Kidney (tissue), 14 donors: ENCODE results near the gene WWOX. TPM values are rescaled to one million over a fixed set of nuclear protein-coding genes. Genes with fewer than 3 reads are reported as not detected.

Source experiments
- DNase-seq, 5 donors: peaks; one replicate each; pipeline ENCODE4 v3.0.0-alpha.2; 2013 to 2020
- FAIRE-seq: peaks from 2 replicates; lab custom pipeline; 2012; peaks lifted over from hg19 to GRCh38; lab: Jason Lieb, UNC
- H3K27ac ChIP-seq, 2 donors: one replicate each; pipeline ENCODE4 v1.7.0; 2013; ENCODE audit warnings: low read depth in 2 of 2, low read length in 2 of 2, inconsistent platforms in 1 of 2
- H3K27me3 ChIP-seq: one replicate; pipeline ENCODE4 v1.7.1; 2013; ENCODE audit warnings: low read length, inconsistent platforms; ENCODE audit not compliant: control insufficient read depth, insufficient read depth
- H3K36me3 ChIP-seq, 3 donors: one replicate each; pipeline versions ENCODE4 v1.7.0 to v1.7.1; 2013; ENCODE audit warnings: low read length in 3 of 3, control low read depth in 1 of 3, inconsistent platforms in 1 of 3; ENCODE audit not compliant: insufficient read depth in 3 of 3, control insufficient read depth in 2 of 3
- H3K4me1 ChIP-seq, 3 donors: one replicate each; pipeline versions ENCODE4 v1.7.0 to v1.7.1; 2013; ENCODE audit warnings: low read length in 3 of 3, inconsistent platforms in 1 of 3, low read depth in 1 of 3; ENCODE audit not compliant: control insufficient read depth in 2 of 3, insufficient read depth in 2 of 3
- H3K4me3 ChIP-seq, 3 donors: one replicate each; pipeline versions ENCODE4 v1.7.0 to v1.8.1; 2013; ENCODE audit warnings: low read length in 3 of 3, control low read depth in 1 of 3, inconsistent platforms in 1 of 3
- H3K9ac ChIP-seq, 3 donors: one replicate each; pipeline versions ENCODE4 v1.7.0 to v1.7.1; 2013; ENCODE audit warnings: low read length in 3 of 3, control low read depth in 1 of 3, inconsistent platforms in 1 of 3
- H3K9me3 ChIP-seq, 3 donors: one replicate each; pipeline versions ENCODE4 v1.7.0 to v1.7.1; 2013; ENCODE audit warnings: low read length in 3 of 3, control low read depth in 1 of 3, inconsistent platforms in 1 of 3; ENCODE audit not compliant: control insufficient read depth in 2 of 3, insufficient read depth in 1 of 3
- CTCF ChIP-seq: IDR thresholded peaks from 3 replicates; pipeline ENCODE4 v1.5.1; 2012; ENCODE audit warnings: mild to moderate bottlenecking, moderate library complexity, borderline replicate concordance; ENCODE audit not compliant: insufficient read depth; ENCODE audit errors: extremely low read depth
- intact Hi-C: fragments of 100-400 bp; cut with DNase I; formaldehyde crosslinking; loops from one replicate; pipeline ENCODE4 v1.11.1; 2022
- polyA plus RNA-seq: library from polyadenylated mRNA; stranded (reverse); fragments of 350-450 nt; fragmentation: Illumina TruSeq; extraction: RNeasy Lipid Tissue Mini Kit (QIAGEN cat#74804); gene quantifications from one replicate; pipeline ENCODE4 v1.2.3, GENCODE V29; 2014; ENCODE audit warnings: low read depth, low replicate concordance; ENCODE audit not compliant: insufficient read depth
- total RNA-seq: library from RNA; stranded (reverse); fragmentation: NEBNext Ultra II Directional; extraction: Animal tissue kit (Norgen Biotek cat#: 25700); gene quantifications from one replicate; pipeline ENCODE4 v1.2.1, GENCODE V29; 2021
- donor health status: control.
- donor health status: control.
- donor health status: control.
- donor health status: control.
- donor health status: control.
- donor health status: DM: yes; HTN: yes; CAD: no.
- donor health status: Normal renal cell carcinoma (clear cell type).

Gene WWOX
- total and polyA plus RNA-seq, 2 donors from 2014 or later: 22.5 to 30.3 TPM

DNA sequence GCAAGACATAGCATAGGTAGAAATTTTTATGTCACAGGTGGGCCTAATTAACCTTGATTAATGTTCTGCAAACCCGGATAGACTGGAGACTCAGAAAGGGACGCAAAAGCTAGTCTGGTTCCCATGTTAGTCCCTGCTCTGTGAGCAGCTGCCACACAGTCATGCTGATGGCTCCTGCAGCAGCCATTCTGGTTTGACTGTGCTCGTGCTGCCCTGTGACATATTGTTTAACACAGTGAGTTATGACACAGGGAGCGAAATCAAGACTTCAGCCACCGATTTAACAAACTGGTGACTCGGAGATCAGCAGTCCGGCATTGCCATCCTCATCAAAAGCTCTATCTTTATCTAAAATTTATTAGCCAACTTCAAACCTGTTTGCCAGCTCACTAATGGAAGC lies 169.8 kb downstream of the WWOX start:
- Histone ChIP-seq H3K9me3 (peaks cover 0 to 4% (median 0%) of the 10 kb centered on the region in 3 donors), H3K27ac (no peak overlapping the region), H3K9ac (no peak overlapping the region), H3K4me1 (no peaks in the 10 kb centered on the region), H3K36me3 (peaks cover 0 to 3% (median 0%) of the 10 kb centered on the region in 3 donors), H3K4me3 (no peak overlapping the region), H3K27me3 (no peaks in the 10 kb centered on the region)
- FAIRE-seq (no peak), DNase-seq (no peak)
- no peak for TF ChIP-seq CTCF
- intact Hi-C loops: no loop called here

- no peak overlapping the region for H3K9ac ChIP-seq
- H3K27me3 ChIP-seq: no peaks in the 10 kb centered on the region
- no peak overlapping the region for H3K27ac ChIP-seq
- H3K4me3 ChIP-seq: no peak overlapping the region
- H3K4me1 ChIP-seq: no peaks in the 10 kb centered on the region
- TF ChIP-seq CTCF: no peak
- no peaks in the 10 kb centered on the region for H3K9me3 ChIP-seq
- DNase-seq: no peak
- FAIRE-seq: no peak
- intact Hi-C loops: no loop called here
- no peaks in the 10 kb centered on the region for H3K36me3 ChIP-seq
Measured at GRCh38 chr16:78271981-78272380, 172.5 kb downstream of the WWOX start.

GRCh38 chr16:78274771-78275170 lies 175.3 kb downstream of the WWOX start:
- intact Hi-C loops: no loop called here
- Histone ChIP-seq H3K36me3 (no peaks in the 10 kb centered on the region), H3K9me3 (no peaks in the 10 kb centered on the region), H3K4me1 (peaks cover 0 to 3% (median 0%) of the 10 kb centered on the region in 3 donors), H3K4me3 (no peak overlapping the region), H3K9ac (no peak overlapping the region), H3K27ac (no peak overlapping the region), H3K27me3 (no peaks in the 10 kb centered on the region)
- TF ChIP-seq CTCF: no peak
- FAIRE-seq (no peak), DNase-seq (no peak)

- H3K9ac ChIP-seq: no peak overlapping the region
- H3K27ac ChIP-seq: no peak overlapping the region
- intact Hi-C loops: no loop called here
- H3K4me1 ChIP-seq: peaks cover 0 to 3% (median 0%) of the 10 kb centered on the region in 3 donors
- no peaks in the 10 kb centered on the region for H3K27me3 ChIP-seq
- DNase-seq: no peak
- no peak overlapping the region for H3K4me3 ChIP-seq
- no peak for TF ChIP-seq CTCF
- H3K36me3 ChIP-seq: no peaks in the 10 kb centered on the region
- H3K9me3 ChIP-seq: no peaks in the 10 kb centered on the region
- no peak for FAIRE-seq
Measured at GRCh38 chr16:78275420-78275819, 176.0 kb downstream of the WWOX start.
